Epithelial cell of esophagus (primary cell): Measurements from ENCODE around the gene GPR152.
"Not testable (repeated sequence)": the region's sequence is repeated elsewhere in the genome, so short reads cannot be mapped to it uniquely, and the experiment has no call there.

Source experiments
- DNase-seq: peaks from one replicate; pipeline ENCODE4 v3.0.0; 2010; ENCODE audit warnings: low read depth
- H3K4me3 ChIP-seq: 2 replicates; pipeline ENCODE4 v1.5.1; 2011; ENCODE audit warnings: mild to moderate bottlenecking, low read length, control low read depth
- TF ChIP-seq, protein P1 (sequence below): IDR thresholded peaks from 2 replicates; pipeline ENCODE4 v1.5.1; 2011; ENCODE audit warnings: low read depth, mild to moderate bottlenecking, low read length, control low read depth, inconsistent platforms; ENCODE audit not compliant: insufficient read depth; ENCODE audit errors: missing control alignments

GPR152 gene

DNA sequence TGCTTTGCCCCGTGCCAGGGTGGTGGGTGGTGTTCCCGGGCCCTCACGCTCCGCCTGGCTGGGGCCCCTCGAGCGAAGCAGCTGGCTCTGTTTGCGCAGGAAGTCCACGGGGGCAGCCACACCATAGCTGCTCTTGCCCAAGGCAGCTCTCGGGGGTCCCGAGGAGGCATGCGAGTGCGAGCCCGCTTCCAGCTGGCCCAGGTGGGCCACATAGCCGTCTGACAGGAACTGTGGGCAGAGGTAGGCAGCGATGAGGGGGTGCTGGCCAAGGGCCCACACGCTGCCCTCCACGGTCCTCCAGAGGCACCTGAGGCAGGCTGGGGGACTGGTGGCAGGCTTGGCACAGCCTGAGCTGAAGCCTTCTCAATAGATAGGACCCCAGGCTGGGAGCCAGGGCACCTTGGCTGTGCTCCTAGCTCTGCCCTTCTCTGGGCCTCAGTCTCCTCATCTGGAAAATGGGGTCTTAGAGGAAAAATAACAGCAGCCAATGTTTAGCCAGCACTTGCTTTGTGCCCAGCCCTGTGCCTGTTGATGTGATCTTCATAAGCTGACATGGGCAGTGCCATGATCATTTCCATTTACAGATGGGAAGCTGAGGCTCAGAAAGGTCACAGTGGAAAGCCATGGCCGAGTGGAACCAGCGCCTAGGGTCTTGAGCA lies 39.7 kb upstream of the GPR152 start:
- no peak overlapping the region for H3K4me3 ChIP-seq
- no peak for DNase-seq
- TF ChIP-seq, protein P1, sequence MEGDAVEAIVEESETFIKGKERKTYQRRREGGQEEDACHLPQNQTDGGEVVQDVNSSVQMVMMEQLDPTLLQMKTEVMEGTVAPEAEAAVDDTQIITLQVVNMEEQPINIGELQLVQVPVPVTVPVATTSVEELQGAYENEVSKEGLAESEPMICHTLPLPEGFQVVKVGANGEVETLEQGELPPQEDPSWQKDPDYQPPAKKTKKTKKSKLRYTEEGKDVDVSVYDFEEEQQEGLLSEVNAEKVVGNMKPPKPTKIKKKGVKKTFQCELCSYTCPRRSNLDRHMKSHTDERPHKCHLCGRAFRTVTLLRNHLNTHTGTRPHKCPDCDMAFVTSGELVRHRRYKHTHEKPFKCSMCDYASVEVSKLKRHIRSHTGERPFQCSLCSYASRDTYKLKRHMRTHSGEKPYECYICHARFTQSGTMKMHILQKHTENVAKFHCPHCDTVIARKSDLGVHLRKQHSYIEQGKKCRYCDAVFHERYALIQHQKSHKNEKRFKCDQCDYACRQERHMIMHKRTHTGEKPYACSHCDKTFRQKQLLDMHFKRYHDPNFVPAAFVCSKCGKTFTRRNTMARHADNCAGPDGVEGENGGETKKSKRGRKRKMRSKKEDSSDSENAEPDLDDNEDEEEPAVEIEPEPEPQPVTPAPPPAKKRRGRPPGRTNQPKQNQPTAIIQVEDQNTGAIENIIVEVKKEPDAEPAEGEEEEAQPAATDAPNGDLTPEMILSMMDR = no peak

DNA sequence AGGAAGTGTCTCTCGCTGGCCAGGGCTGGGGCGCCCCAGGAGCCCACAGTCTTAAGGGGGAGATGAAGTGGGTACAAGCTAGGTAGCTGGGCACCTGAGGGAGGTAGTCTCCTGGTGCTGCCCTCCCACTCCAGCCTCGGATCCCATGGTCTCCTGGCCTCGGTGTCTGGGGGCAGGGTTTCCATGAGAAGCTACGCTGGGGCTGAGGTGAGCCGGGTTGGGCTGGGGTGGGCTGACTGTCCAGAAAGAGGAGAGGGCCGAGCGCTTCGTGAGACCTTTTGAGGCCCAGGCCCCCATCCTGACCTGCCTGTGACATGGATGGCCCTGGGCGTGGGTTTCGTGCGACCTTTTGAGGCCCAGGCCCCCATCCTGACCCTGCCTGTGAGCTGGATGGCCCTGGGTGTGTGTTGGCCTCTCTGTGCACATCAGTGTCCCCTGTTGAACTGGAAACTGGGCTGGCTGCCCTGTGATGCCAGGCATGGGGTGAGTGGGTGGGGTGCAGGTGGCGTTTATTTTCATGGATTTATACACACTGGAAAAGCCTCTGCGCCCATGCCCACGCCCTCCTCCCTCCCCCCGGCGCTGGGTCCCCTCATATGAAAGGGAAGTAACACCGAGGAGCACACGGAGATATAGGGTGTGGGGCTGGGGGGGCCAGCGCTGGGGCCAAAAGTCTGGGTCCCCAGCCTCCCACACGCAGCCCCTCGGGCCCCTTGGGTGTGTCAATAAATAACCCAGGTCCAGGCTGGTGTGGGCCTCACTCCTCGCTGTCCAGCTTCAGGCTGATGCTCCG lies 38.9 kb upstream of the GPR152 start:
- TF ChIP-seq, protein P1 = no peak
- DNase-seq = no peak
- no peak overlapping the region for H3K4me3 ChIP-seq

DNA sequence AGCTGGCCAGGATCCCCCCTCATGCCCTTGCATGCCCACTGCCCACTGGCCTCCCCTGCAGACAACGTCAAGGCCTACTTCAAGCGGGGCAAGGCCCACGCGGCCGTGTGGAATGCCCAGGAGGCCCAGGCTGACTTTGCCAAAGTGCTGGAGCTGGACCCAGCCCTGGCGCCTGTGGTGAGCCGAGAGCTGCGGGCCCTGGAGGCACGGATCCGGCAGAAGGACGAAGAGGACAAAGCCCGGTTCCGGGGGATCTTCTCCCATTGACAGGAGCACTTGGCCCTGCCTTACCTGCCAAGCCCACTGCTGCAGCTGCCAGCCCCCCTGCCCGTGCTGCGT lies 38.2 kb upstream of the GPR152 start:
- DNase-seq = no peak

DNA sequence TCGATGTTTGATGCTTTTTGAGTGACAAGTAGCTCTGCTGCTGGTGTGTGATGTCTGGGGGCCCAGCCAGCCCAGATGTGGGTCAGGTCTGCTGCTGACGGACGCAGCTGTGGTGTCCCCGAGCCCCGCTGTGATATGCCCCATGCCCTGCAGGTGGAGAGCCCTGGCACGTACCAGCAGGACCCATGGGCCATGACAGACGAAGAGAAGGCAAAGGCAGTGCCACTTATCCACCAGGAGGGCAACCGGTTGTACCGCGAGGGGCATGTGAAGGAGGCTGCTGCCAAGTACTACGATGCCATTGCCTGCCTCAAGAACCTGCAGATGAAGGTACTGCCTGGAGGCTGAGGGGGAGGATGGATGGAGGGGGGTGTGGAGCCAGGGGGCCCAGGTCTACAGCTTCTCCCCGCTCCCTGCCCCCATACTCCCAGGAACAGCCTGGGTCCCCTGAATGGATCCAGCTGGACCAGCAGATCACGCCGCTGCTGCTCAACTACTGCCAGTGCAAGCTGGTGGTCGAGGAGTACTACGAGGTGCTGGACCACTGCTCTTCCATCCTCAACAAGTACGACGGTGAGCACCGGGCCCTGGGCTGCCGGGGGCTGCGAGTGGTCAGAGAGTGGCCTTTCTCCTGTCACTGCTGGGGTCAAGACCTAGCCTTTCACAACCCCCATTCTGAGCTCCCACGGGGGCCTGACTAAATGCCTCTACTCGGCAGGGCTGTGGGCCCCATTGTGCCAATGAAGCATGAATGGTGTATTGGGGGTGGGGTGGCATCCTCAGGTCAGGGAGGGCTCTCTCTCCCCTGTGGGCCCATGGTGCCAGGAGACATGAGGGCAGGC lies 37.6 kb upstream of the GPR152 start:
- TF ChIP-seq, protein P1 = no peak
- no peak for DNase-seq
- no peak overlapping the region for H3K4me3 ChIP-seq

More for the DNA sequence above, 38.2 kb upstream of the GPR152 start:
- H3K4me3 ChIP-seq = no peak overlapping the region
- TF ChIP-seq, protein P1 = no peak

DNA sequence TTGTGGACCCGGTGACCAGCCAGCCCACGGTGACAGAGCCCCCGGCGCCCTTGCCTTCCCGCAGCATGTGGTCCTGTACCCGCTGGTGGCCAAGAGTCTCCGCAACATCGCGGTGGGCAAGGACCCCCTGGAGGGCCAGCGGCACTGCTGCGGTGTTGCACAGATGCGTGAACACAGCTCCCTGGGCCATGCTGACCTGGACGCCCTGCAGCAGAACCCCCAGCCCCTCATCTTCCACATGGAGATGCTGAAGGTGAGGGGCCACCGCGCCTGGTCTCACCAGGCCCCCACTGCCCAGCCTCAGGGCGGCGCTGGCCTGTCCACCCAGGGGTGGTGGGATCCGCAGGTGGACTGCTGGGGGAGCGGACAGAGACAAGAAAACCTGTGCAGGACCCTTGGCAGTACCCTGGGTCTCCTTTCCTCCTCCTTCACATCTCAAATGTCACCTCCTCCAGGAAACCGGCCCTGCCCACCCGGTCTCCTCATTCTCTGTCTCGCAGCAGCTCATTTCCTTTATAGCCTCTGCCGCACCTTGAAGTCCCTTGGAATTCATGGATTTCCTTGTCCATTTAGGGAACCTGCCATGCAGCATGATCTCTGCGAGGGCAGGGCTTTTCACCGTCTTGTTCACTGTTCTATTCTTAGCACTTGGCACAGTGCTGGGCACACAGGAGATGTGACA lies 36.8 kb upstream of the GPR152 start:
- H3K4me3 ChIP-seq = no peak overlapping the region
- no peak for DNase-seq
- TF ChIP-seq, protein P1 = no peak

DNA sequence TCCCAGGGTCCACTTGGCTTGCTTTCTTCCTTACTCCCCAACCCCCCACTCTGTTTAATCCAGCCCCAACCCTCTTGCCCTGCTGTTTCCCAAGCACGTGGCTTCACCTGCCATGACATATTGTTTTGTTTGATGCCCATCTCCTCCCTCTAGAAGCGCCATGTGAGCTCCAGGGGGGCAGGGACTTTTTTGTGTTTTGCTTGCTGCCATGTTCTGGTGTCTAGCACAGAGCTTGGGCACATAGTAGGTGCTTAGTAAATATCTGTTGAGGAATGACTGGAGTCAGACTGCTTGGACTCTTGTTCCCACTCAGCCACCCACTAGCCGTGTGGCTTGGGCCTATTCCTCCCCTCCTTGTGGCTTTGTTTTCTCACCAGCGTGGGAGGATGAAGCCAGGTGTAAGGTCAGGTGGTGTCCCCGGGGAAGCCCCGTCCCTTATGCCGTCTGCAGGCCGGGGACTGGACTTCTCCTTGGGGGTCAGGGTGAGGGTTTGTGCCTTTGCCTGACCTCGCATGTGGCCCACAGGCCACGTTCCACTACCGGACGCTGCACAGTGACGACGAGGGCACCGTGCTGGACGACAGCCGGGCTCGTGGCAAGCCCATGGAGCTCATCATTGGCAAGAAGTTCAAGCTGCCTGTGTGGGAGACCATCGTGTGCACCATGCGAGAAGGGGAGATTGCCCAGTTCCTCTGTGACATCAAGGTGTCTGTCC lies 34.1 kb upstream of the GPR152 start:
- H3K4me3 ChIP-seq = no peak overlapping the region
- TF ChIP-seq, protein P1 = no peak
- no peak for DNase-seq

DNA sequence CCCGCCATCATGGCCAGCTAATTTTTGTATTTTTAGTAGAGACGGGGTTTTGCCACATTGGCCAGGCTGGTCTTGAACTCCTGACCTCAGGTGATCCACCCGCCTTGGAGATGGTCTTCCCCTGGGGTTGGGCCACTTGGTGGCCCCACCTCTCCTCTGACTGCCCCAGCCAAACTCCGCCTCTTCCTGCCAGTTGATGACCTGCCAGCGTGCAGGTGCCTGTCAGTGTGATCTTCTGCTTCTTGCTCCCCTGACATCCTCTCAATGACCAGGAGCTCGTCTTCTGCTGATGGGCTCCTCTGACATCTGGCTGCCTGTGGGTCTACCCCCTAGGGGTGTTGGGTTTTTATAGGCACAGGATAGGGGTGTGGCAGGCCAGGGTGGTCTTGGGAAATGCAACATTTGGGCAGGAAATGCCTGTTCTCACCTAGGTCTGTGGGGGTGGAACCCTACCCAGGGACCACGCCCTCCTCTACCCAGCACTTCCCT lies 33.4 kb upstream of the GPR152 start:
- H3K4me3 ChIP-seq = not testable (repeated sequence)
- DNase-seq = peak; percentile 14
